HEK293T (cell line): ENCODE measurements around the gene RAD17.
"Not testable (repeated sequence)": the region's sequence is repeated elsewhere in the genome, so short reads cannot be mapped to it uniquely, and the experiment has no call there.

ENCODE experiments used
- CTCF ChIA-PET: fragments of 350-600 bp; formaldehyde crosslinking; extraction: SDS; loops from one replicate; lab custom pipeline; 2021; ENCODE audit warnings: antibody characterized with exemption, inconsistent platforms; lab: Yijun Ruan, JAX
- POLR2A ChIA-PET: fragments of 350-600 bp; formaldehyde crosslinking; extraction: SDS; loops from one replicate; lab custom pipeline; 2020; ENCODE audit warnings: antibody characterized with exemption, inconsistent platforms; lab: Yijun Ruan, JAX
- DNase-seq: peaks from one replicate; pipeline ENCODE4 v3.0.0; 2012; ENCODE audit warnings: mixed read lengths; ENCODE audit errors: extremely low spot score
- ARNT ChIP-seq: fragments of 450-650 bp; IDR thresholded peaks from 2 replicates; pipeline ENCODE4 v1.6.1; 2017; ENCODE audit warnings: mild to moderate bottlenecking
- BHLHE40 ChIP-seq: fragments of 450-650 bp; IDR thresholded peaks from 2 replicates; pipeline ENCODE4 v1.6.1; 2016; ENCODE audit warnings: mild to moderate bottlenecking, moderate library complexity, borderline replicate concordance
- CTBP1 ChIP-seq: fragments of 450-650 bp; IDR thresholded peaks from 2 replicates; pipeline ENCODE4 v1.6.1; 2016; ENCODE audit warnings: borderline replicate concordance
- ELF4 ChIP-seq: fragments of 450-650 bp; IDR thresholded peaks from 2 replicates; pipeline ENCODE4 v1.6.1; 2017; ENCODE audit warnings: antibody characterized with exemption
- FOXA1 ChIP-seq: fragments of 450-650 bp; IDR thresholded peaks from 2 replicates; pipeline ENCODE4 v1.6.1; 2016; ENCODE audit warnings: mild to moderate bottlenecking
- FOXK2 ChIP-seq: fragments of 450-650 bp; IDR thresholded peaks from 2 replicates; pipeline ENCODE4 v1.6.1; 2016; ENCODE audit warnings: mild to moderate bottlenecking
- FOXM1 ChIP-seq: fragments of 450-650 bp; IDR thresholded peaks from 2 replicates; pipeline ENCODE4 v1.6.1; 2017; ENCODE audit warnings: mild to moderate bottlenecking, borderline replicate concordance
- HDGF ChIP-seq: fragments of 450-650 bp; IDR thresholded peaks from 2 replicates; pipeline ENCODE4 v1.6.1; 2017; ENCODE audit warnings: antibody characterized with exemption, borderline replicate concordance
- L3MBTL2 ChIP-seq: fragments of 450-650 bp; conservative IDR thresholded peaks from 2 replicates; pipeline ENCODE4 v1.6.1; 2016; ENCODE audit warnings: mild to moderate bottlenecking
- LEF1 ChIP-seq: fragments of 450-650 bp; IDR thresholded peaks from 2 replicates; pipeline ENCODE4 v1.6.1; 2017; ENCODE audit warnings: mild to moderate bottlenecking, borderline replicate concordance
- NFRKB ChIP-seq: fragments of 450-650 bp; IDR thresholded peaks from 2 replicates; pipeline ENCODE4 v1.6.1; 2016; ENCODE audit warnings: mild to moderate bottlenecking, moderate library complexity
- SP1 ChIP-seq: fragments of 450-650 bp; IDR thresholded peaks from 2 replicates; pipeline ENCODE4 v1.6.1; 2017
- SUZ12 ChIP-seq: fragments of 450-650 bp; IDR thresholded peaks from 2 replicates; pipeline ENCODE4 v1.6.1; 2016; ENCODE audit warnings: mild to moderate bottlenecking
- TARDBP ChIP-seq: fragments of 450-650 bp; IDR thresholded peaks from 2 replicates; pipeline ENCODE4 v1.6.1; 2016
- ZNF384 ChIP-seq: fragments of 450-650 bp; IDR thresholded peaks from 2 replicates; pipeline ENCODE4 v1.6.1; 2016
- TF ChIP-seq, protein P1 (sequence below): fragments of 450-650 bp; IDR thresholded peaks from 2 replicates; pipeline ENCODE4 v1.6.1; 2016

The RAD17 gene, protein sequence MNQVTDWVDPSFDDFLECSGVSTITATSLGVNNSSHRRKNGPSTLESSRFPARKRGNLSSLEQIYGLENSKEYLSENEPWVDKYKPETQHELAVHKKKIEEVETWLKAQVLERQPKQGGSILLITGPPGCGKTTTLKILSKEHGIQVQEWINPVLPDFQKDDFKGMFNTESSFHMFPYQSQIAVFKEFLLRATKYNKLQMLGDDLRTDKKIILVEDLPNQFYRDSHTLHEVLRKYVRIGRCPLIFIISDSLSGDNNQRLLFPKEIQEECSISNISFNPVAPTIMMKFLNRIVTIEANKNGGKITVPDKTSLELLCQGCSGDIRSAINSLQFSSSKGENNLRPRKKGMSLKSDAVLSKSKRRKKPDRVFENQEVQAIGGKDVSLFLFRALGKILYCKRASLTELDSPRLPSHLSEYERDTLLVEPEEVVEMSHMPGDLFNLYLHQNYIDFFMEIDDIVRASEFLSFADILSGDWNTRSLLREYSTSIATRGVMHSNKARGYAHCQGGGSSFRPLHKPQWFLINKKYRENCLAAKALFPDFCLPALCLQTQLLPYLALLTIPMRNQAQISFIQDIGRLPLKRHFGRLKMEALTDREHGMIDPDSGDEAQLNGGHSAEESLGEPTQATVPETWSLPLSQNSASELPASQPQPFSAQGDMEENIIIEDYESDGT

DNA sequence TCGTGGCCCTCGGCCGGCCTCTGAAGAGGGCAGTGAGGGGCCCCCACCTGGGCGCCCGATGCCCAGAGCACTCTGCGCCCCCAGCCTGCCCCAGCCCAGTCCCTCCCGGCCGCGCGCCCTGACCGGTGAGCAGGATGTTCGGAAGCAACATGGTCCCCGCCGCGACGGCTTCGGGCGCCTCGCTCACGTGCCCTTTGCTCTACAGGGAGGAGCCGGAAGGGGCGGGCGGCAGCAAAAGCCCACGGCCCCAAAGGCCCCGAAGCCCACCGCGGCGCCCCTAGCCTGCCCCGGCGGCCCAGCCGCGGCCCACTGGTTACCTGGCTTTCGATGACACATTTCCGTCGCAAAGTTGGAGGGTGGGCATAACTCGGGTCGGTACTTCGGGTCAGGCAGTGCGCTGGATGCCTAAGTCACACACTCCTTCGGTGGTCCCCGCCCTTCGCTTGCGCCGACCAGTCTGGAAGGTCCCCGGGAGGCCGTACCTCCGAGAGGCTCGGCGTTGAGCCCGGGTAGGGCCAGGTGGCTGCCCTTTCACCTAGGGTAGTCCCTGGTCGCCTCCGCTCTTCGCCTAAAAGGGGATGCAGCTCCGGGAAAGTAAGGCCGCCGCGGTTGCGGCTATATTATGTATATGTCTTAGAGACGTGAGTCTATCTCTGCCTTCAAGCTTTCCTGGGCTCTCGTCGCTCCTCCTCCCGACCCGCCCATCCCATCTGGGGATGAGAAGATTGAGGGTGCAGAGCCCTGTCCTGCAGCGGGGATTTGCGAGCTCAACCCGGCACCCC lies at the start of gene RAD17, which contains the start of the genes AK6 and TAF9:
Gene RAD17 (plus strand): TSS at position 479 of the 782 bp plus-strand sequence. CDS start 2,391 bp downstream, outside the sequence.
Gene AK6 (minus strand): TSS at position 181 of the 782 bp plus-strand sequence. CDS start 30 bp downstream, at position 151.
Gene TAF9 (minus strand): TSS at position 181 of the 782 bp plus-strand sequence. CDS start 3,783 bp downstream, outside the sequence.
- DNase-seq = peak; percentile 84
- POLR2A ChIA-PET = interaction anchor here (1.1 to 1.4 kb wide), 2 partner anchors 10 to 11 kb away, joined by 3 read pairs; no protein-coding TSS in a partner anchor
- TF ChIP-seq HDGF = no peak
- TF ChIP-seq BHLHE40 = no peak
- TF ChIP-seq SP1 = no peak
- TF ChIP-seq ARNT = peak; percentile 51; the same call in 1 of the 2 replicates
- TF ChIP-seq FOXA1 = no peak
- TF ChIP-seq, protein P1, sequence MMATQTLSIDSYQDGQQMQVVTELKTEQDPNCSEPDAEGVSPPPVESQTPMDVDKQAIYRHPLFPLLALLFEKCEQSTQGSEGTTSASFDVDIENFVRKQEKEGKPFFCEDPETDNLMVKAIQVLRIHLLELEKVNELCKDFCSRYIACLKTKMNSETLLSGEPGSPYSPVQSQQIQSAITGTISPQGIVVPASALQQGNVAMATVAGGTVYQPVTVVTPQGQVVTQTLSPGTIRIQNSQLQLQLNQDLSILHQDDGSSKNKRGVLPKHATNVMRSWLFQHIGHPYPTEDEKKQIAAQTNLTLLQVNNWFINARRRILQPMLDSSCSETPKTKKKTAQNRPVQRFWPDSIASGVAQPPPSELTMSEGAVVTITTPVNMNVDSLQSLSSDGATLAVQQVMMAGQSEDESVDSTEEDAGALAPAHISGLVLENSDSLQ = no peak
- TF ChIP-seq ELF4 = peak; percentile 74
- peak; percentile 94 for TF ChIP-seq L3MBTL2
- no peak for TF ChIP-seq SUZ12
- no peak for TF ChIP-seq LEF1
- CTCF ChIA-PET = no interaction called here

DNA sequence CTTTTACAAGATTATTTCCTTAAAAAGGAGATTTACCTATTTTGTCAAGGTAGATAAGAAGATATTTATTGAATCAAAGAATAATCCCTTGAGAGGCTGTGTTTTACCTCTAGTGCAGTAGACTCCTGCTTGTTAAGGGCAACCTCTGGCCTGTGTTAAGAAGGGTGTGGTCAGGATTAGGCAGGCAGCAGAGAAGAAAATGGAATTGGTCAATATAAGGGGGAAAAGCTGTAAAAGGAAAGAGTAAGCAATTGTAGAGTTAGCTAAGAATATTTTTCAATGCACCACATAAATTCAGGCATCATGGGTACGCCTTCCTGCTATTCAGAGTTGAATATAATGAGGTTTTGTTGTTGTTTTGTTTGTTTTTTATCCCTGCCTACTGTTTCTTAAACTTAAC lies 43.3 kb upstream of the RAD17 start:
- ChIA-PET CTCF (no interaction called here), POLR2A (no interaction called here)
- no peak for DNase-seq
- TF ChIP-seq, protein P1 = no peak
- TF ChIP-seq ARNT = no peak
- no peak for TF ChIP-seq ZNF384
- no peak for TF ChIP-seq FOXM1
- no peak for TF ChIP-seq NFRKB
- no peak for TF ChIP-seq SUZ12
- no peak for TF ChIP-seq ELF4
- TF ChIP-seq FOXA1 = no peak
- no peak for TF ChIP-seq TARDBP
- no peak for TF ChIP-seq CTBP1
- TF ChIP-seq SP1 = no peak
- TF ChIP-seq HDGF = no peak
- TF ChIP-seq BHLHE40 = no peak
- TF ChIP-seq LEF1 = no peak
- TF ChIP-seq FOXK2 = no peak
- TF ChIP-seq L3MBTL2 = no peak

DNA sequence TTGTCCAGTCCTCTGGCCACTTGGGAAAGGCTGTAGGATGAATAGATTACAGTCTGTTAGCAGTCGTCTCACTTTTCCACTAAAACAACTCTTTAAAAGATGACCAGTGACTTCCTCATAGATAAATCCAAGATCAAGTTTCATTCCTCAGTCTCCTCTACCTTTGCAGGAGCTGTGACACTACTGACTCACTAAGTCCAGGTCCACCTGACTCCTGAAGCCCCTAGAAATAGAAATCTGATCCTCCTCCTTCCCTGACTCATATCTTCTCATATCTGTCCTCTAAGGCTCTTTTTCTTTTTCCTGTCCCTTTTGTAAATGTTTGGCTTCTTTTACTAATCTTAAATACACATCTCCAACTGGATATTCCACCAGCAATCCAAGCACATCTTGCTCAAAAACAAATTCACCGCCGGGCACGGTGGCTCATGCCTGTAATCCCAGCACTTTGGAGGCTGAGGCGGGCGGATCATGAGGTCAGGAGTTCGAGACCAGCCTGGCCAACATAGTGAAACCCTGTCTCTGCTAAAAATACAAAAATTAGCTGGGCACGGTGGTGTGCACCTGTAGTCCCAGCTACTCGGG lies 39.6 kb upstream of the RAD17 start:
- ChIA-PET POLR2A (no interaction called here), CTCF (no interaction called here)
- DNase-seq = no peak
- TF ChIP-seq HDGF = no peak
- TF ChIP-seq SUZ12 = no peak
- no peak for TF ChIP-seq ARNT
- TF ChIP-seq ELF4 = no peak
- TF ChIP-seq FOXK2 = no peak
- no peak for TF ChIP-seq L3MBTL2
- no peak for TF ChIP-seq BHLHE40
- no peak for TF ChIP-seq ZNF384
- TF ChIP-seq NFRKB = no peak
- no peak for TF ChIP-seq LEF1
- TF ChIP-seq, protein P1 = no peak
- TF ChIP-seq SP1 = no peak
- TF ChIP-seq CTBP1 = no peak
- TF ChIP-seq FOXA1 = no peak
- no peak for TF ChIP-seq FOXM1
- TF ChIP-seq TARDBP = no peak

DNA sequence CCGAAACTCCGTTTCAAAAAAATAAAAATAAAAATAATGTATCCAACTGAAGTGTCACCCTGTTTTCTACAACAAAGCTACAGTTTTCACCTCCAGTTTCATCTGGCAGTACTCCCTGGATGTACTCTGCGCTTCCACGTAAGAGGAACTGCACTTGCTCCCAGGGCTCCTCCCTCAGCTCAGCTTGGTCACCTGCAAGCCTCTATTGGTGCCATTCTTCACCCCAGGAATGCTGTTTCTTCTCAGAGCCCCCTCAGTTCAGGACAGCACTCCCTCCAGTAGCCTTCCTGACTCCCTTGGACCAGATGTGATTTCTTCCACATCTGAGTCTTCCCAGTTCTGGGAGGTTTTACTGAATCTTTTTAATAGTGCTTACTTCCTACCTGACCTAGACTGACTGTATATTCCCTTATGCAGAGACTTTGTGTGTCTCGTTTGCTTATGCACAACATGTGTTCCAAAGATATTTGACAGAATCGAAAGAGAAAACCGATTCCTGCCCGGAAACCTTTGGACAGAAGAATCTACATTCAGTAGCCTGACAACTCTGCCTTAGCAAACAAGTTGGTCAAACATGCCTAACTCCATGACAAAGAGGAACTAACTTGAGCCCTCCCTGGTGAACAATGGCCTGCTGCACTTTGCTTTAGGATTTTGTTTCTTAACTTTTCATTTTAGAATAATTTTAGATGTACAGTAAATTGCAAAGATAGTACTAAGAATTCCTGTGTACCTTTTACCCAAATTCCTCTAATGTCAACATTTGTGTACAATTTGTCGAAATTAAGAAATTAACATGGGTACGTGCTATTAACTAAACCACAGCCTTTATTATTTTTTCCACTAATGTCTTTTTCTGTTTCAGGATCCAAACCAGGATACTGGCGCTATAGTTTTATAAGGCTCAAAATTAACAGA lies 37.8 kb upstream of the RAD17 start:
- no peak for TF ChIP-seq FOXA1
- no peak for TF ChIP-seq ARNT
- TF ChIP-seq, protein P1 = no peak
- no peak for TF ChIP-seq SUZ12
- no peak for TF ChIP-seq NFRKB
- TF ChIP-seq SP1 = no peak
- TF ChIP-seq TARDBP = no peak
- TF ChIP-seq ELF4 = no peak
- ChIA-PET POLR2A (interaction anchor here (1.1 kb wide), 1 partner anchor 28 kb away, joined by 5 read pairs; no protein-coding TSS in a partner anchor), CTCF (no interaction called here)
- no peak for DNase-seq

DNA sequence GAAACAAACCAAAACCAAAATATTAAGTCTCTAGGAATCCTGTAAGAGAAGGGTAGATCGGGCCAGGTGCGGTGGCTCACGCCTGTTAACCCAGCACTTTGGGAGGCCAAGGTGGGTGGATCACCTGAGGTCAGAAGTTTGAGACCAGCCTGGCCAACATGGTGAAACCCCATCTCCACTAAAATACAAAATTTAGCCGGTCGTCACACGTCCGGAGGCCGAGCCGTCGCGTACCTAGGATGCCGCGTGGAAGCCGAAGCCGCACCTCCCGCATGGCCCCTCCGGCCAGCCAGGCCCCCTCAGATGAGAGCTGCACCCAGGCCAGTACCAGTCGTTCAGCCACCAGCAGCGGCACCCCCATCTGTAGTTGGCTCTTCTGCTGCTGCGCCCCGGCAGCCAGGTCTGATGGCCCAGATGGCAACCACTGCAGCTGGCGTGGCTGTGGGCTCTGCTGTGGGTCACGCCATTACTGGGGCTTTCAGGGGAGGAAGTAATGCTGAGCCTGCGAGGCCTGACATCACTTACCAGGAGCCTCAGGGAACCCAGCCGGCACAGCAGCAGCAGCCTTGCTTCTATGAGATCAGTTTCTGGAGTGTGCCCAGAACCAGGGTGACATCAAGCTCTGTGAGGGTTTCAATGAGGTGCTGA lies 35.8 kb upstream of the RAD17 start:
- not testable (repeated sequence) for DNase-seq
- POLR2A ChIA-PET = interaction anchor here (0.7 kb wide), 1 partner anchor 38 kb away, joined by 3 read pairs; no protein-coding TSS in a partner anchor
- CTCF ChIA-PET = interaction anchor here (0.9 to 1.4 kb wide), 3 partner anchors 9 to 304 kb away, joined by 3 to 5 read pairs (median 4); partner anchors contain the start of gene SLC30A5
